ENCODE results near the gene SPNS2. TPM values are rescaled to one million over a fixed set of nuclear protein-coding genes. Genes with fewer than 3 reads are reported as not detected.

Gene SPNS2
- polyA plus RNA-seq, 3 donors: 0.23 to 0.33 TPM; not detected in 1

- H3K36me3 ChIP-seq (replicated peaks in 1 of 2; ENCODE audit: control insufficient read depth in 1 of 2, insufficient read depth in 2 of 2, low read length in 2 of 2): no peaks in the 10 kb centered on the region
- no peak for DNase-seq
- Mint-ChIP-seq H3K4me1 (peaks cover 19% of the 10 kb centered on the region), H3K9me3 (no peaks in the 10 kb centered on the region), H3K27me3 (ENCODE audit: low read depth in 3 of 3) (peaks cover 0 to 5% (median 3%) of the 10 kb centered on the region in 3 donors), H3K4me3 (no peak within 1 kb of the TSS), H3K36me3 (no peaks in the 10 kb centered on the region), H3K27ac (peak within 1 kb of the TSS in 2 of 7 donors; percentile 14 to 52)
- H3K79me2 ChIP-seq (ENCODE audit: insufficient read depth, low read length): no peaks in the 10 kb centered on the region
- H3K4me1 ChIP-seq (ENCODE audit: control insufficient read depth in 1 of 2, insufficient read depth in 2 of 2, low read length in 2 of 2): peaks cover 7 to 9% of the 10 kb centered on the region in 2 donors
- H3K27me3 ChIP-seq (ENCODE audit: control insufficient read depth in 2 of 2, insufficient read depth in 2 of 2, low read length in 2 of 2): no peaks in the 10 kb centered on the region
- H4K20me1 ChIP-seq (ENCODE audit: insufficient read depth, low read length): no peaks in the 10 kb centered on the region
- intact Hi-C loops (cut with micrococcal nuclease): loop anchor here in 1 of 2 donors (10.0 kb wide), 1 partner anchor 136 kb away; no protein-coding TSS in a partner anchor
- TF ChIP-seq CTCF (IDR thresholded peaks at IDR 0.05): no peak
- no peak within 1 kb of the TSS for H3K4me2 ChIP-seq (replicated peaks; ENCODE audit: extremely low read depth, low read length, poor library complexity, severe bottlenecking)
- no peak within 1 kb of the TSS for H2AFZ ChIP-seq (ENCODE audit: insufficient read depth, low read depth, low read length, poor library complexity, severe bottlenecking)
- H3K9me3 ChIP-seq (replicated peaks in 1 of 2; ENCODE audit: control insufficient read depth in 1 of 2, insufficient read depth in 1 of 2, low read length in 2 of 2): no peaks in the 10 kb centered on the region
- no peak within 1 kb of the TSS for H3K4me3 ChIP-seq (replicated peaks in 1 of 3; ENCODE audit: low read depth in 2 of 3, low read length in 3 of 3)
- H3K27ac ChIP-seq (ENCODE audit: low read depth in 1 of 2, low read length in 2 of 2): no peak within 1 kb of the TSS
- WGBS (ENCODE audit: insufficient coverage): 97% methylated on average over 11 of the region's 12 CpGs
- no peak within 1 kb of the TSS for H3K9ac ChIP-seq (ENCODE audit: insufficient read depth, low read length, poor library complexity, severe bottlenecking)
Measured at GRCh38 chr17:4560421-4560820, 61.7 kb downstream of the SPNS2 start, which contains the start of gene GGT6. Gene GGT6, minus strand, starts transcription at chr17:4560577. Its CDS starts 56 bp downstream, at chr17:4560521.

- H3K36me3 Mint-ChIP-seq: no peaks in the 10 kb centered on the region
- H3K4me1 Mint-ChIP-seq: peaks cover 20% of the 10 kb centered on the region
- Histone ChIP-seq H3K36me3 (replicated peaks in 1 of 2; ENCODE audit: control insufficient read depth in 1 of 2, insufficient read depth in 2 of 2, low read length in 2 of 2) (no peaks in the 10 kb centered on the region), H3K4me2 (replicated peaks; ENCODE audit: extremely low read depth, low read length, poor library complexity, severe bottlenecking) (no peak overlapping the region), H3K9me3 (replicated peaks in 1 of 2; ENCODE audit: control insufficient read depth in 1 of 2, insufficient read depth in 1 of 2, low read length in 2 of 2) (no peaks in the 10 kb centered on the region), H3K4me1 (ENCODE audit: control insufficient read depth in 1 of 2, insufficient read depth in 2 of 2, low read length in 2 of 2) (peaks cover 5 to 8% of the 10 kb centered on the region in 2 donors), H2AFZ (ENCODE audit: insufficient read depth, low read depth, low read length, poor library complexity, severe bottlenecking) (no peak overlapping the region), H3K27ac (ENCODE audit: low read depth in 1 of 2, low read length in 2 of 2) (no peak overlapping the region), H3K79me2 (ENCODE audit: insufficient read depth, low read length) (no peaks in the 10 kb centered on the region), H3K9ac (ENCODE audit: insufficient read depth, low read length, poor library complexity, severe bottlenecking) (no peak overlapping the region), H3K4me3 (replicated peaks in 1 of 3; ENCODE audit: low read depth in 2 of 3, low read length in 3 of 3) (no peak overlapping the region), H4K20me1 (ENCODE audit: insufficient read depth, low read length) (no peaks in the 10 kb centered on the region), H3K27me3 (ENCODE audit: control insufficient read depth in 2 of 2, insufficient read depth in 2 of 2, low read length in 2 of 2) (no peaks in the 10 kb centered on the region)
- H3K4me3 Mint-ChIP-seq: no peak overlapping the region
- no peak for TF ChIP-seq CTCF (IDR thresholded peaks at IDR 0.05)
- 97% methylated on average over 9 of the region's 11 CpGs for WGBS (ENCODE audit: insufficient coverage)
- no peaks in the 10 kb centered on the region for H3K9me3 Mint-ChIP-seq
- peaks cover 0 to 5% (median 3%) of the 10 kb centered on the region in 3 donors for H3K27me3 Mint-ChIP-seq (ENCODE audit: low read depth in 3 of 3)
- DNase-seq: no peak
- intact Hi-C loops (cut with micrococcal nuclease): loop anchor here in 1 of 2 donors (10.0 kb wide), 1 partner anchor 136 kb away; no protein-coding TSS in a partner anchor
- peak overlapping the region in 1 of 7 donors; percentile 52 for H3K27ac Mint-ChIP-seq
Measured at GRCh38 chr17:4560837-4561256, 62.2 kb downstream of the SPNS2 start.
